ENCODE measurements around the gene RSPO4. TPM values are rescaled to one million over a fixed set of nuclear protein-coding genes. Genes with fewer than 3 reads are reported as not detected.
"Not testable (repeated sequence)": the region's sequence is repeated elsewhere in the genome, so short reads cannot be mapped to it uniquely, and the experiment has no call there.

RSPO4 gene
- total RNA-seq, 1 experiment from 2014 or later: 6.7 TPM

DNA sequence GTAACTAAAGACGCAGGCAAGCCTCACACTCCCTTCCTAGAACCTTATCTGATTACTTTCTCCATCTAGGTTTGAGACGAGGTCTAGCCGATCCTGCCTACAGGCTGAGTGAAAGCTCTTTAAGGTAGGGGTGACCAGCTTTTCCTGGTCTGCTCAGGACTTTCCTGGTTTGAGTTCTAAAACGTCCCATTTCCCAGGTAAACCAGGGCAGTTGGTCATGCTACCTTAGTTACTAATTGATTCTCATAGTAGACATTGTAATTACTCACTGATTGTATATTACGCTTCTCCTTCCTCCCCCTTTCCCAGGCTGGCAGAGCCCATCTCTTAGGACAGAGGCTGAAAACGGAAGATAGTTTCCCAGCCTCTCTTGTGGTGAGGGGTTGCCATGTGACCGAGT, 27.9 kb upstream of the RSPO4 start:
- peaks cover 0 to 4% of the 10 kb centered on the region in 2 experiments; a peak in 2 of 5 replicates for H3K9me3 Mint-ChIP-seq
- H3K27ac Mint-ChIP-seq: peak overlapping the region in 1 of 3 experiments; percentile 12; a peak in 1 of 7 replicates
- Histone ChIP-seq H3K79me2 (ENCODE audit: insufficient read depth, low read length) (no peaks in the 10 kb centered on the region), H4K91ac (ENCODE audit: insufficient read length, low read depth, low read length) (no peak overlapping the region), H2BK5ac (ENCODE audit: insufficient read length, low read length) (no peak overlapping the region), H4K5ac (ENCODE audit: insufficient read length, low read depth, low read length) (no peak overlapping the region), H3K79me1 (ENCODE audit: insufficient read depth, low read depth, low read length, poor library complexity, severe bottlenecking) (no peaks in the 10 kb centered on the region), H3K27me3 (ENCODE audit: insufficient read depth, low read length) (no peaks in the 10 kb centered on the region), H3K18ac (ENCODE audit: insufficient read length, low read depth, low read length) (no peak overlapping the region), H3K9ac (ENCODE audit: extremely low read depth, insufficient read length, low read length) (no peak overlapping the region), H3K27ac (ENCODE audit: insufficient read length, low read depth, low read length) (no peak overlapping the region), H3K14ac (ENCODE audit: insufficient read depth, low read length) (peak overlapping the region; percentile 16; the same call in 1 of the 2 replicates), H3K56ac (ENCODE audit: insufficient read length, low read depth, low read length) (no peak overlapping the region), H3K23me2 (ENCODE audit: insufficient read length, low read depth, low read length, poor library complexity, severe bottlenecking) (no peaks in the 10 kb centered on the region), H3K4ac (ENCODE audit: low read depth, low read length) (no peak overlapping the region), H4K8ac (replicated peaks; ENCODE audit: insufficient read length, low read depth, low read length) (no peak overlapping the region), H2BK15ac (ENCODE audit: low read depth, low read length) (no peak overlapping the region), H3K4me1 (ENCODE audit: insufficient read depth, low read length) (no peaks in the 10 kb centered on the region), H2BK120ac (ENCODE audit: low read depth, low read length, poor library complexity, severe bottlenecking) (no peak overlapping the region), H2AK5ac (ENCODE audit: insufficient read length, low read length) (no peak overlapping the region), H2BK20ac (ENCODE audit: low read depth, low read length, poor library complexity, severe bottlenecking) (no peak overlapping the region), H2BK12ac (ENCODE audit: insufficient read length, low read depth, low read length) (no peak overlapping the region), H3K23ac (ENCODE audit: insufficient read length, low read depth, low read length) (no peak overlapping the region), H3T11ph (ENCODE audit: low read length) (no peak overlapping the region), H2AFZ (ENCODE audit: low read length) (no peak overlapping the region), H3K4me2 (ENCODE audit: insufficient read depth, insufficient read length, low read length) (no peak overlapping the region), H4K20me1 (ENCODE audit: control insufficient read depth, insufficient read depth, insufficient read length) (no peaks in the 10 kb centered on the region), H3K9me3 (ENCODE audit: control insufficient read depth, low read depth, low read length) (no peaks in the 10 kb centered on the region)
- WGBS (ENCODE audit: extremely low coverage, insufficient read length, low lambda C conversion rate): no CpG with 5 or more reads among the region's 7 CpGs
- peaks cover 0 to 5% of the 10 kb centered on the region in 2 experiments; a peak in 1 of 4 replicates for H3K4me1 Mint-ChIP-seq
- no peaks in the 10 kb centered on the region; a peak in 1 of 7 replicates for H3K36me3 Mint-ChIP-seq (ENCODE audit: insufficient read depth in 1 of 3, low read depth in 3 of 3)
- DNase-seq: no peak
- H3K27me3 Mint-ChIP-seq (ENCODE audit: low read depth): peaks cover 23% of the 10 kb centered on the region
- TF ChIP-seq, protein P1, sequence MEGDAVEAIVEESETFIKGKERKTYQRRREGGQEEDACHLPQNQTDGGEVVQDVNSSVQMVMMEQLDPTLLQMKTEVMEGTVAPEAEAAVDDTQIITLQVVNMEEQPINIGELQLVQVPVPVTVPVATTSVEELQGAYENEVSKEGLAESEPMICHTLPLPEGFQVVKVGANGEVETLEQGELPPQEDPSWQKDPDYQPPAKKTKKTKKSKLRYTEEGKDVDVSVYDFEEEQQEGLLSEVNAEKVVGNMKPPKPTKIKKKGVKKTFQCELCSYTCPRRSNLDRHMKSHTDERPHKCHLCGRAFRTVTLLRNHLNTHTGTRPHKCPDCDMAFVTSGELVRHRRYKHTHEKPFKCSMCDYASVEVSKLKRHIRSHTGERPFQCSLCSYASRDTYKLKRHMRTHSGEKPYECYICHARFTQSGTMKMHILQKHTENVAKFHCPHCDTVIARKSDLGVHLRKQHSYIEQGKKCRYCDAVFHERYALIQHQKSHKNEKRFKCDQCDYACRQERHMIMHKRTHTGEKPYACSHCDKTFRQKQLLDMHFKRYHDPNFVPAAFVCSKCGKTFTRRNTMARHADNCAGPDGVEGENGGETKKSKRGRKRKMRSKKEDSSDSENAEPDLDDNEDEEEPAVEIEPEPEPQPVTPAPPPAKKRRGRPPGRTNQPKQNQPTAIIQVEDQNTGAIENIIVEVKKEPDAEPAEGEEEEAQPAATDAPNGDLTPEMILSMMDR (conservative IDR thresholded peaks at IDR 0.05): no peak
- no peak overlapping the region for H3K4me3 Mint-ChIP-seq

DNA sequence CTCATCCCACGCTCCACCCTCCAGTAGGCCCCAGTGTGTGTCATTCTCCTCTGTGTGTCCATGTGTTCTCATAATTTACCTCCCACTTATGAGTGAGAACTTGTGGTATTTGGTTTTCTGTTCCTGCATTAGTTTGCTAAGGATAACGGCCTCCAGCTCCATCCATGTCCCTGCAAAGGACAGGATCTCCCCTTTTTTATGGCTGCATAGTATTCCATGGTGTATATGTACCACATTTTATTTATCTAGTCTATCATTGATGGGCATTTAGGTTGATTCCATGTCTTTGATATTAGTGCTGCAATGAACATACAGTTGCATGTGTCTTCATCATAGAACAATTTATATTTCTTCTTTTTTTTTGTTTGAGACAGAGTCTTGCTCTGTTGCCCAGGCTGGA, 24.1 kb upstream of the RSPO4 start:
- H3K18ac ChIP-seq (ENCODE audit: insufficient read length, low read depth, low read length); H3K4ac ChIP-seq (ENCODE audit: low read depth, low read length); H2BK15ac ChIP-seq (ENCODE audit: low read depth, low read length); H3K9me3 Mint-ChIP-seq; H4K20me1 ChIP-seq (ENCODE audit: control insufficient read depth, insufficient read depth, insufficient read length); H2BK20ac ChIP-seq (ENCODE audit: low read depth, low read length, poor library complexity, severe bottlenecking); H3K36me3 Mint-ChIP-seq (ENCODE audit: insufficient read depth in 1 of 3, low read depth in 3 of 3); H3K4me3 Mint-ChIP-seq; H4K91ac ChIP-seq (ENCODE audit: insufficient read length, low read depth, low read length); H3K27ac ChIP-seq (ENCODE audit: insufficient read length, low read depth, low read length); H3K23me2 ChIP-seq (ENCODE audit: insufficient read length, low read depth, low read length, poor library complexity, severe bottlenecking); H3K56ac ChIP-seq (ENCODE audit: insufficient read length, low read depth, low read length); H2AK5ac ChIP-seq (ENCODE audit: insufficient read length, low read length); H3K79me2 ChIP-seq (ENCODE audit: insufficient read depth, low read length); H3K27me3 ChIP-seq (ENCODE audit: insufficient read depth, low read length); H3K9ac ChIP-seq (ENCODE audit: extremely low read depth, insufficient read length, low read length); H3T11ph ChIP-seq (ENCODE audit: low read length); H3K23ac ChIP-seq (ENCODE audit: insufficient read length, low read depth, low read length); H3K79me1 ChIP-seq (ENCODE audit: insufficient read depth, low read depth, low read length, poor library complexity, severe bottlenecking); H3K14ac ChIP-seq (ENCODE audit: insufficient read depth, low read length); H2BK5ac ChIP-seq (ENCODE audit: insufficient read length, low read length); DNase-seq; H2BK12ac ChIP-seq (ENCODE audit: insufficient read length, low read depth, low read length); H3K27ac Mint-ChIP-seq; H3K9me3 ChIP-seq (ENCODE audit: control insufficient read depth, low read depth, low read length); H2BK120ac ChIP-seq (ENCODE audit: low read depth, low read length, poor library complexity, severe bottlenecking); H3K4me2 ChIP-seq (ENCODE audit: insufficient read depth, insufficient read length, low read length); H4K5ac ChIP-seq (ENCODE audit: insufficient read length, low read depth, low read length); H3K4me1 ChIP-seq (ENCODE audit: insufficient read depth, low read length); H2AFZ ChIP-seq (ENCODE audit: low read length); H4K8ac ChIP-seq (replicated peaks; ENCODE audit: insufficient read length, low read depth, low read length): not testable (repeated sequence)
- WGBS (ENCODE audit: extremely low coverage, insufficient read length, low lambda C conversion rate): no CpG with 5 or more reads among the region's 2 CpGs
- peaks cover 43% of the 10 kb centered on the region for H3K27me3 Mint-ChIP-seq (ENCODE audit: low read depth)
- H3K4me1 Mint-ChIP-seq: peaks cover 0 to 10% of the 10 kb centered on the region in 2 experiments; a peak in 2 of 4 replicates

All from H9 (cell line).